Measurements from ENCODE around the gene CLCA4.

- no peak for TF ChIP-seq POLR2A (IDR thresholded peaks at IDR 0.05)
- no peak for TF ChIP-seq CTCF (IDR thresholded peaks at IDR 0.05)
These were observed 4.2 kb upstream of the CLCA4 start for GRCh38 chr1:86542631-86543030.

All from Peyer's patch (tissue), 4 donors.